HG02943 (cell line): ENCODE results near the gene ZBTB8B.
"Not testable (repeated sequence)": the region's sequence is repeated elsewhere in the genome, so short reads cannot be mapped to it uniquely, and the experiment has no call there.

Experiments used
- ATAC-seq: cut with Tn5 transposase; IDR thresholded peaks from one replicate; pipeline ENCODE4 v1.9.1; 2021; ENCODE audit warnings: mild to moderate bottlenecking, low read depth, moderate library complexity; ENCODE audit not compliant: unreplicated experiment

ZBTB8B gene

GRCh38 chr1:32468791-32469190 lies 3.9 kb downstream of the ZBTB8B start:
- no peak for ATAC-seq

DNA sequence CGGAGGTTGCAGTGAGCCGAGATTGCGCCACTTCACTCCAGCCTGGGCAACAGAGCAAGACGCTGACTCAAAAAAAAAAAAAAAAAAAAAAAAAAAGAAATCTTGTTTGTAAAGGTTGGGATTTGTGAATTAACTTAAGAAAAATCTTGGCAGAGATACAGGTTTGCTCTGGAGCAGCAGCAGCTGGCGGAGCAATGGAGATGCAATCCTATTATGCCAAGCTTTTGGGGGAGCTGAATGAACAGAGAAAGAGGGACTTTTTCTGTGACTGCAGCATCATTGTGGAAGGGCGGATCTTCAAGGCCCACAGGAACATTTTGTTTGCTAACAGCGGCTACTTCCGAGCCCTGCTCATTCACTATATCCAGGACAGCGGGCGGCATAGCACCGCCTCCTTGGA lies 5.6 kb downstream of the ZBTB8B start:
- no peak for ATAC-seq

- no peak for ATAC-seq
These were observed 6.3 kb downstream of the ZBTB8B start for GRCh38 chr1:32470991-32471694.

GRCh38 chr1:32471695-32472362 lies 7.0 kb downstream of the ZBTB8B start:
- no peak for ATAC-seq

DNA sequence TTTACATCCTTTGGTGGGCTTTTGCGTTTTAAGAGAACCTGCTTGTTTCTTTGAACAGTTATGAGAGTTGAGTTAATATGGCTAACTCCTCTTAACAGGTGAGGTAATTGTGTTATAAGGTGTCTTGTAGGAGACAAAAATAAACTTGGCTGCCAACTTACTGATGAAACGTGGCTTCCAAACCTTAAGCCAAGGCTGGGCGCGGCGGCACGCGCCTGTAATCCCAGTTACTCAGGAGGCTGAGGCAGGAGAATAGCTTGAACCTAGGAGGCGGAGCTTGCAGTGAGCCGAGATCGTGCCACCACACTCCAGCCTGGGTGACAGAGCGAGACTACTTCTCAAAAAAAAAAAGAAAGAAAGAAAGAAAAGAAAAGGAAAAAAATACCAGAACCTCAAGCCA lies 8.1 kb downstream of the ZBTB8B start:
- not testable (repeated sequence) for ATAC-seq

DNA sequence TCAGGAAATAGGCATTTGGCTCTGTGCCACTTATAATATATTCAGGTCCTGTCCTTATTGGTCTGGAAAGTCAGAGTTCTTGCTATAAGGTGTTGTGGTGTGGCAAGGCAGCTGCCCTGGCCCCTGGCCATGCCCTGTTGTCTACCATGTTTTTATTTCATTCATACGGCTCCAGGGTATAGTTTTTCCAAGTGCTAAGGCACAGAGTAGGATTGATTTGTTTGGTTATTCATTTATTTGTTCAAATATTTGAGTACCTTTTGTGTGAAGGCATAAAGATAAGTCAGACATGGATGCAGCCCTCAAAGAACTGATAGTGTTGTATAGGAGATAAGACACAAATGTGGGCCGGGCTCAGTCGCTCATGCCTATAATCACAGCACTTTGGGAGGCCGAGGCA lies 10.1 kb downstream of the ZBTB8B start:
- no peak for ATAC-seq

DNA sequence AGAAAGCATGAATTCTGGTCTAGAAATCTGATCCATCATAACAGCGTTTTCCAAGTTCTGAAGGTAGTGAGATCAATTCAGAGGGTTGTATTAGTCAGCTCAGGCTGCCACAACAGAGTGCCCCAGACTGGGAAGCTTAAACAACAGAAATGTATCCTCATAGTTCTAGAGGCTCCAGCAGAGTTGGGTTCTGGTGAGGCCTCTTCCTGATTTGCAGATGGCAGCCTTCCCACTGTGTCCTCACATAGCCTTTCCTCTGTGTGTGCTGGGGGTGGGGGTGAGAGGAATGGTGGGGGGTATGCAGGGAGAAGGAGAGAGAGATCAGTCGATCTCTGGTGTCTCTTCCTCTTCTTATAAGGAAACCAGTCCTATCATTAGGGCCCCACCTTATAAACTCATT lies 15.1 kb downstream of the ZBTB8B start:
- ATAC-seq, result no peak

DNA sequence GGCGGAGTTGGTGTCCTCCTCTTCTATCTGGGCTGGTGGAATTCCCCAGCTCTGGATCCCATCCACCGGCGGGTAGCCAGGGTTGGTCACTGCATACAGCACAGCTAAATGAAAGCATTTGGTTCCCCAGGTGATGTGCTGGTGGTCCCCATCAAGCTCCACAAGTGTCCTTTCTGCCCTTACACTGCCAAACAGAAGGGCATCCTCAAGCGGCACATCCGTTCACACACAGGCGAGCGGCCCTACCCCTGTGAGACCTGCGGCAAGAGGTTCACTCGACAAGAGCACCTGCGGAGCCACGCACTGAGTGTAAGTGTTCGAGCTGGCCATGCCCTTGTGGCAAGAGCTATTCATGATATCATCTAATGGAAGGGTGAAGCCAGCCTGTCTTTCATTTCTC lies 15.9 kb downstream of the ZBTB8B start:
- no peak for ATAC-seq

GRCh38 chr1:32481788-32482187 lies 16.9 kb downstream of the ZBTB8B start:
- not testable (repeated sequence) for ATAC-seq

DNA sequence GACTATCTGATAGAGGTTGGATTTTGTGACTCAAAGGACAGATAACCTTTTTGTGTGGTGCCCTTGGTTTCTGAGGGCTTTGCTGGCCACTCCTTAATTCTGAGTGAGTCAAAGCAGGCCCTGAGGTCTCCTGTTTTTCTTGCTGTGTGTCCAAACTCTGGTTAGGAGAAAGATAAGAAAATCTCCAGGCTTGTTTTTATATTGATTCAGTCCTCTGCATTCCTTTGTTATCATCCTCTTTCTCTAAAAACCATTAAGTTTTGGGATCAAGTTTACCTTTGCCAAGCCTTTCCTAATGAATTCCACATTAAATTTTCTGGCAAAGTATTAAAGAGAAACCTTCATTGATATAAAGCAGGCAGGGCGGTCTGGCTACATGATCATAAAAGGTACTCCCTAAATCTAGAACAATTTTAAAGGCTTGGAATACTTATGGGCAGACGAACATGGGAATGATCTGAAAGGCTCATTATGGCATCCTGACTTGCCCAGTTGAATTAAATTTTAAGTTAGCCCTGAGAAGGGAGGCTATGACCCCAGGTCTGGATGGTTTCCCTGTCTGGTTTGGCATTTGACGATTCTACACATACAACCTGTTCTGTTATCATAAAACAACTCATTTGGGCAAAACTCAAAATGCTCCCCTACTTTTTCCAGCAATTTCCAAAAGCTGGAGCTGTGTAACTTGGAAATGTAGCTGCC lies 20.8 kb downstream of the ZBTB8B start:
- ATAC-seq, result no peak

- no peak for ATAC-seq
These were observed 21.7 kb downstream of the ZBTB8B start for GRCh38 chr1:32486463-32487113.

DNA sequence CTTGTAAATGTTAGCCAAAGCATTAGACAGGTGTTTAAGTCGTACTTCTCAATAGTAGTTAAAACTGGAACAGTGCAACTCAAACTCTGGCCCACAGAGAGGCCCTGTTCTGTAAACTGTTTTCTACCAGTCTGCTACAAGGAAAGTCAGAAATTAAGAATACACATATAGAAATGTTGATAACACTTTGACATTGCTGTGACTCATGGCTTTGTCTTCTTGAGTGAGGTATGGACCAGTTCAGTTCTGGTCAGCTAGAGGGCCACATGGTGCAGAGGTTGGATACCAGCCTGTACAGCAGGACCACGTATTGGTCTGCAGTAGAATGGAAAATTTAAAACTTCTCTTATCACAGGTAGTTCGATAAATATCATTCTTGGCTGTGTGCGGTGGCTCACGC lies 22.3 kb downstream of the ZBTB8B start:
- ATAC-seq, result no peak

DNA sequence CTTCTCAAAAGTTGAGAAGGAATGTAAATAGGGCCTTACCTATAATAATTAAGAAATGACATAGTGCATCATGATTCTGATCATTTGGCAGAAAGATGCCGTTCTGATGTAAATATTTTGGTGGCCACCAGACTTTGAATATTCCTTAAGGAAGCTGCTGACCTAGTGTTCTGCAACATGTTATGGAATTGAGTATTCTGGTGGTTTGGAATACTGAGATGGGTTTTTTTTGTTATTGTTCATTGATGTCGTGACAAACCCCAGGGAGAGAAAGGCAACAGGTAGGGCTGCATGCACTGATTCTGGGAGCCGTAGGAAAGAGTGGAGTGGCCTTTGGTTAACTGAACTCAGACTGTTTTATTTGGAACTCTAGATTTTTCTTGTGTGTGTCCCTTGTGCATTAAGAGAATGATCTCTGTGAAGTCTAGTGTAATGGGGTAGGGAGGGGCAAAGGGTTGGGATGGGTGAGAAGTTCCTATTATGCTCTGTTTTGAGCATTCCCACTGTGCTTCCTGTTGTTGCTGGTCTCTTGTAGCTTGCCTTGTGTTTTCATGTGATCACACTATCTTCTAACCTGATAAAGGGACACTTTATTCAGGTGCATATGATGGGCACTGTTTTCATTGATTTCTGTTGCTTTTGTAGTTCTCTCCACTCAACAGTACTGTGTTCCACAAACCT lies 25.0 kb downstream of the ZBTB8B start:
- ATAC-seq, result no peak

DNA sequence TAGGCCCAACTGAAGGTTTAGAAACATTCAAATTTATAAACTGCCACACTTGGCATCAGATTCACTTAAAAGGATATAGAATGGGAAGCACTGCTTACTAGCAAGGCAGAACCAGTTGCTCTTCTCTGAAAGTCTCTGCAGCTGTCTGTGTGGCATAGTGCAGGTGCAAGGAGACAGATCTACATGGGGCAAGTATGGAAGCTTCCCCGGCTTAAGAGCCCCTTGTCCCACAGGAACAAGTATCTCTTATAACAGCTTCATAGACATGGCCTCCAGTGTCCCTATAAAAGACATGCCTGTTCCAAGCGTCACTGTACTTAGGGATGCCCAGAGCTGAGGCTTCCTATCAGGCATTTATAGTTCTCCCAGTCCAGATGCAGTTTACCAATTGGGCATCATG lies 26.5 kb downstream of the ZBTB8B start:
- ATAC-seq, result no peak

DNA sequence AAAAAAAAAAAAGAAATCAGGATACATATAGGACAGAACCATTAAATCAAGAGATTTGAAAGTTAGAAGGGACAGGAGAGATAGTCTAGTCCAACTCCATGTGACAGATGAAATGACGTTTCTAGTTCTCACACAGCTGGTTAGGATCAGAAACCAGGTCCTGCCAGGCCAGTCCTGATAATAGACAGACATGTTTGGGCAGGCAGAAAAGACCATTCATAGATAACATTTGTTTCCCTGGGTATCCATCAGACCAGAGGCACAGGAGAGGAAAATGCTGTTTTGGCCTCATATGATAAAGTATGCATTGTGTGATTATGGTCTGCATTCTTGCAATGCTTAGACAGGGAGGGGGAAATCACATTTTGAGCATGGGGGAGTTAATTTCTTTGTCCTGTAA lies 29.3 kb downstream of the ZBTB8B start:
- ATAC-seq, result no peak

DNA sequence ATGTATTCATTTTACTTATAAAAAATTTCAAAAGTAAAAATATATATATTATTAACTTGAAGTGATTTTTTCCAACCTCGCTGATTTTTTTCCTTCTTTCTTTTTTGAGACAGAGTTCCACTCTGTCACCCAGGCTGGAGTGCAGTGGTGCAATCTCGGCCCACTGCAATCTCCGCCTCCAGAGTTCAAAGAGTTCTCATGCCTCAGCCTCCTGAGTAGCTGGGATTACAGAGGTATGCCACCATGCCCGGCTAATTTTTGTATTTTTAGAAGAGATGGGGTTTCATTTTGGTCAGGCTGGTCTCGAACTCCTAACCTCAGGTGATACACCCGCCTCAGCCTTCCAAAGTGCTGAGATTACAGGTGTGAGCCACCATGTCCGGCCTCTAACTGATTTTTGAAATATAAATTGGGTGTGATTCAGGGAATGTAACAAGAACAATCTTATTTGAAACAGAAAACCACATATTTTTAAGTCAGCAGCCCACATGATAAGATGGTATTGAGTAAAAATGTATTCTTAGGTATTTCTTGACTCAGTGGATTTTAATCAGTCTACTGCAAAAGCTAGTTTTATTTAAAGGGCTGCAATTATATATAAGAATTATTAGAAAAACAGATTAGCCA lies 30.0 kb downstream of the ZBTB8B start:
- no peak for ATAC-seq

GRCh38 chr1:32496127-32496526 lies 31.3 kb downstream of the ZBTB8B start:
- no peak for ATAC-seq

DNA sequence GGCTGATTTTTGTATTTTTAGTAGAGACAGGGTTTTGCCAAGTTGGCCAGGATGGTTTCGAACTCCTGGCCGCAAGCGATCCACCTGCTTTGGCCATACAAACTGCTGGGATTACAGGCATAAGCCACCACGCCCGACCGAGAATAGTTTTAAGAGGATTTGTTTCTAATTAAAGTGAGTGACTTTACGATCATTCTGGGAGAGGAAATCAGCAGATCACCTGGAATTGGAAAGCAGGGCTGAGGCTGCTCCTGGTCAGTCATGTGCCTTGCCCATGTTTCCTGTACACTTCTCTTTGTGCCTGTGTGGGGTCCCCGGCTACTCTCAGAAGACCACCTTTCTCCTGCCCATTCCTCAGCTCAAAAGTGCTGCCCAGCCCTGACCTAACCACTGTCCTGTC lies 33.9 kb downstream of the ZBTB8B start:
- ATAC-seq, result no peak

GRCh38 chr1:32500387-32501209 lies 35.7 kb downstream of the ZBTB8B start:
- no peak for ATAC-seq
